ENCODE results near the gene SOX15.

The SOX15 gene

DNA sequence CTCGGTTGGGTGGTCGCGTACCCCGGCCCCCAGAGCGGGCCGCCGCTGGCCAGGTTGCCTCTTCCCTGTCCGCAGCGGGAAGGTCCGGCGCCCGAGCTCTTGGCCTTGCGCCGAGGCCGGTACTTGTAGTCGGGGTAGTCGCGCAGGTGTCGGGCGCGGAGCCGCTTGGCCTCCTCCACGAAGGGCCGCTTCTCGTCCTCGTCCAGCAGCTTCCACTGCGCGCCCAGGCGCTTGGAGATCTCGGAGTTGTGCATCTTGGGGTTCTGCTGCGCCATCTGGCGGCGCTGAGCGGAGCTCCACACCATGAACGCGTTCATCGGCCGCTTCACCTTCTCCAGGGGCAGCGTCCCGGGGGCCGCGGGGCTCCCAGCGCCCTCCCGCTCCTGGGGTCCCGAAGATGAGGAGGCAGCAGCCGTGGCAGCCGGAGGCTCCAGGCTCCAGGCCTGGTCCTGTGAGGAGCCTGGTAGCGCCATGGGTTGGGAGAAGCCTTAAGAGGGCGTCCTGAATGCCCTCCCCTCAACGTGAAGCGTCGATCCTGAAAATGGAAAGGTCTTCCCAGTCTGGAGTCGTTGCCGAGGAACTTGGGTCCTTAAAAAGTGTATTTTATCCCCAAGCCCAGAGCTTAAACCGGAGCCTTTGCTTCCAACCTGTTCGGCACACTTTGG is 558 bp downstream of the SOX15 start:
- no peaks in the 10 kb centered on the region for H3K9me2 ChIP-seq (replicated peaks; ENCODE audit: insufficient read depth, low read length)
- 0 out of 2 replicates have a peak, but pooled peaks cover 2% of the 10 kb centered on the region for H3K4me1 ChIP-seq (ENCODE audit: low read length)
- no peak overlapping the region for H3K4me2 ChIP-seq (ENCODE audit: low read depth, low read length)
- H3K27ac ChIP-seq (ENCODE audit: low read length), result no peak overlapping the region
- TF ChIP-seq EZH2phosphoT487 (IDR thresholded peaks at IDR 0.05; ENCODE audit: low read length) (no peak), CTCF (IDR thresholded peaks at IDR 0.05; ENCODE audit: low read length) (no peak; the same call in 1 of the 2 replicates), EZH2 (optimal IDR thresholded peaks at IDR 0.05; ENCODE audit: low read depth, low read length) (no peak)
- no peaks in the 10 kb centered on the region for H3K27me3 ChIP-seq (replicated peaks; ENCODE audit: insufficient read depth, low read length)
- no peaks in the 10 kb centered on the region for H3K36me3 ChIP-seq (replicated peaks; ENCODE audit: insufficient read depth, low read length)
- H3K4me3 ChIP-seq (ENCODE audit: low read length), result no peak overlapping the region
- peaks cover 9% of the 10 kb centered on the region; the same call in 1 of the 2 replicates for H3F3A ChIP-seq (ENCODE audit: insufficient read depth, low read length)
- H4K20me1 ChIP-seq (ENCODE audit: insufficient read depth, low read length), result no peaks in the 10 kb centered on the region
- no peak for DNase-seq
- peaks cover 23% of the 10 kb centered on the region for H3K79me2 ChIP-seq (ENCODE audit: low read length)
- H2AFZ ChIP-seq (ENCODE audit: low read length), result no peak overlapping the region
- H3K9me3 ChIP-seq (replicated peaks; ENCODE audit: insufficient read depth, low read length), result no peaks in the 10 kb centered on the region
- no peak overlapping the region for H3K9ac ChIP-seq (ENCODE audit: low read length)

DNA sequence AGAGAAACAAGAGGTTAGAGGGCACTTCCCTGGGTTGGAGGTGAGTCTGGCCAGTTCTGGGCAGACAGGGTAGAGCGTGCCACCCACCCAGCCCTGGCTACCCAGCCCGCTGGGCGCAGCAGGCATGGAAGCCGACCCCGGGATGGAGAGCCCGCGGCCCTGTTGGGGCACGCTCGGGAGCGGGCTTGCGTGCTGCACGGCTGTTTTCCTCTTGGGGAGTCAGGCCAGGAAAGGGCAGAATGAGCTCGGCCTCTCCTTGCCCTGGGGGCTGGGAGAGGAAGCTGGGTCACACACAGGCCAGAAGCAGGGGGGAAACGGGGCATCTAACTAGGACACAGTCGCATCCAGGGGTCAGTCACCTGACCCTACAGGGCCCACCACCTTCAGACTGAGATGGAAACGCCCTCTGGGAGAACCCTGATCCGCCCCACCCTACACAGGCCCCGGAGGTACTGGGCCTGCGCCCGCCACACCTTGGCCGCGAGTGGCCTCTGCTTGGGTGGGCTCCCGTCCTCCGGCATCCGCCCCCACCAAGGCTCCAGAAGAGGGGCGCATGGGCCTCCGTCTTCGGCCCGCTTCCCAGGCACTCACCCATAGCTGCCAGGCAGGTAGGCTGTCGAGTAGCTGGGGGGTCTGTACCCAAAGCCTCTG is 1.2 kb downstream of the SOX15 start:
- Histone ChIP-seq H3K9ac (ENCODE audit: low read length) (no peak overlapping the region), H3K4me2 (ENCODE audit: low read depth, low read length) (no peak overlapping the region)

GRCh38 chr17:7587420-7588151 is 2.3 kb downstream of the SOX15 start:
- no peak for DNase-seq
- TF ChIP-seq CTCF (IDR thresholded peaks at IDR 0.05; ENCODE audit: low read length) (no peak), EZH2 (optimal IDR thresholded peaks at IDR 0.05; ENCODE audit: low read depth, low read length) (no peak), EZH2phosphoT487 (IDR thresholded peaks at IDR 0.05; ENCODE audit: low read length) (no peak)
- Histone ChIP-seq H3K4me1 (ENCODE audit: low read length) (peaks cover 10% of the 10 kb centered on the region), H3K4me2 (ENCODE audit: low read depth, low read length) (no peak overlapping the region), H3K36me3 (replicated peaks; ENCODE audit: insufficient read depth, low read length) (no peaks in the 10 kb centered on the region), H3K4me3 (ENCODE audit: low read length) (no peak overlapping the region), H4K20me1 (ENCODE audit: insufficient read depth, low read length) (no peaks in the 10 kb centered on the region), H3K79me2 (ENCODE audit: low read length) (peaks cover 34% of the 10 kb centered on the region), H3K9me3 (replicated peaks; ENCODE audit: insufficient read depth, low read length) (no peaks in the 10 kb centered on the region), H3K9me2 (replicated peaks; ENCODE audit: insufficient read depth, low read length) (no peaks in the 10 kb centered on the region), H3K27me3 (replicated peaks; ENCODE audit: insufficient read depth, low read length) (no peaks in the 10 kb centered on the region), H3K27ac (ENCODE audit: low read length) (no peak overlapping the region), H3F3A (ENCODE audit: insufficient read depth, low read length) (peaks cover 11% of the 10 kb centered on the region; the same call in 1 of the 2 replicates), H3K9ac (ENCODE audit: low read length) (no peak overlapping the region), H2AFZ (ENCODE audit: low read length) (no peak overlapping the region)

More for the DNA sequence above, 1.2 kb downstream of the SOX15 start:
- Histone ChIP-seq H3K36me3 (replicated peaks; ENCODE audit: insufficient read depth, low read length) (no peaks in the 10 kb centered on the region), H3K27ac (ENCODE audit: low read length) (no peak overlapping the region), H3K79me2 (ENCODE audit: low read length) (peaks cover 26% of the 10 kb centered on the region), H3K9me2 (replicated peaks; ENCODE audit: insufficient read depth, low read length) (no peaks in the 10 kb centered on the region), H4K20me1 (ENCODE audit: insufficient read depth, low read length) (no peaks in the 10 kb centered on the region), H3F3A (ENCODE audit: insufficient read depth, low read length) (peaks cover 12% of the 10 kb centered on the region; the same call in 1 of the 2 replicates), H2AFZ (ENCODE audit: low read length) (no peak overlapping the region), H3K4me1 (ENCODE audit: low read length) (0 out of 2 replicates have a peak, but pooled peaks cover 2% of the 10 kb centered on the region), H3K9me3 (replicated peaks; ENCODE audit: insufficient read depth, low read length) (no peaks in the 10 kb centered on the region), H3K27me3 (replicated peaks; ENCODE audit: insufficient read depth, low read length) (no peaks in the 10 kb centered on the region), H3K4me3 (ENCODE audit: low read length) (no peak overlapping the region)
- DNase-seq, result no peak
- TF ChIP-seq EZH2 (optimal IDR thresholded peaks at IDR 0.05; ENCODE audit: low read depth, low read length), result no peak
- no peak for TF ChIP-seq CTCF (IDR thresholded peaks at IDR 0.05; ENCODE audit: low read length)
- TF ChIP-seq EZH2phosphoT487 (IDR thresholded peaks at IDR 0.05; ENCODE audit: low read length), result no peak
